Mesendoderm (in vitro differentiated cells): Measurements from ENCODE around the gene SUN1.

Experiments
- DNase-seq: peaks from one replicate; pipeline ENCODE4 v3.0.0; 2013
- H2AK5ac ChIP-seq: 2 replicates; pipeline ENCODE4 v1.6.1; 2013; ENCODE audit warnings: low read length, inconsistent platforms
- H2BK120ac ChIP-seq: 2 replicates; pipeline ENCODE4 v1.6.1; 2013; ENCODE audit warnings: low read depth, mild to moderate bottlenecking, low read length, moderate library complexity, mixed read lengths
- H2BK15ac ChIP-seq: replicated peaks from 2 replicates; pipeline ENCODE4 v1.6.1; 2013; ENCODE audit warnings: low read depth, mild to moderate bottlenecking, moderate library complexity
- H2BK5ac ChIP-seq: 2 replicates; pipeline ENCODE4 v1.6.1; 2013; ENCODE audit warnings: low read length, inconsistent platforms
- H3K18ac ChIP-seq: 2 replicates; pipeline ENCODE4 v1.6.1; 2013; ENCODE audit warnings: mild to moderate bottlenecking, low read length, mixed read lengths
- H3K23ac ChIP-seq: one replicate; pipeline ENCODE4 v1.6.1; 2013; ENCODE audit warnings: low read length
- H3K27ac ChIP-seq: 2 replicates; pipeline ENCODE4 v1.5.1; 2013; ENCODE audit warnings: low read depth, mild to moderate bottlenecking, inconsistent platforms, low read length, moderate library complexity
- H3K27me3 ChIP-seq: 2 replicates; pipeline ENCODE4 v1.6.1; 2013; ENCODE audit warnings: low read length, control low read depth, mild to moderate bottlenecking, inconsistent platforms; ENCODE audit not compliant: insufficient read depth, poor library complexity
- H3K36me3 ChIP-seq: 2 replicates; pipeline ENCODE4 v1.6.1; 2013; ENCODE audit warnings: low read length, inconsistent platforms; ENCODE audit not compliant: control insufficient read depth, insufficient read depth
- H3K4ac ChIP-seq: one replicate; pipeline ENCODE4 v1.6.1; 2013; ENCODE audit warnings: low read depth, mild to moderate bottlenecking, low read length, moderate library complexity
- H3K4me1 ChIP-seq: 2 replicates; pipeline ENCODE4 v1.6.1; 2013; ENCODE audit warnings: low read depth, low read length, inconsistent platforms; ENCODE audit not compliant: control insufficient read depth
- H3K4me2 ChIP-seq: 2 replicates; pipeline ENCODE4 v1.6.1; 2013; ENCODE audit warnings: low read length
- H3K4me3 ChIP-seq: 2 replicates; pipeline ENCODE4 v1.5.1; 2013; ENCODE audit warnings: mild to moderate bottlenecking, low read length
- H3K56ac ChIP-seq: one replicate; pipeline ENCODE4 v1.6.1; 2013; ENCODE audit warnings: low read length
- H3K79me1 ChIP-seq: 2 replicates; pipeline ENCODE4 v1.6.1; 2013; ENCODE audit warnings: low read length, inconsistent platforms
- H3K79me2 ChIP-seq: 2 replicates; pipeline ENCODE4 v1.6.1; 2013; ENCODE audit warnings: mild to moderate bottlenecking, low read length; ENCODE audit not compliant: control insufficient read depth, insufficient read depth
- H3K9ac ChIP-seq: 2 replicates; pipeline ENCODE4 v1.6.1; 2013; ENCODE audit warnings: low read length, inconsistent platforms
- H4K5ac ChIP-seq: one replicate; pipeline ENCODE4 v1.6.1; 2013; ENCODE audit warnings: low read length
- H4K8ac ChIP-seq: one replicate; pipeline ENCODE4 v1.6.1; 2013; ENCODE audit warnings: low read depth, mild to moderate bottlenecking, control low read depth, low read length, moderate library complexity
- WGBS: extraction: QIAGEN DNeasy Blood & Tissue Kit; methylation state at CpG from one replicate; pipeline ENCODE4 v1.1.7; 2013; ENCODE audit warnings: low lambda C conversion rate, missing lambda C conversion rate; ENCODE audit not compliant: insufficient coverage; ENCODE audit errors: extremely low coverage; 5-methylcytosine and 5-hydroxymethylcytosine counted together

SUN1 gene

GRCh38 chr7:863106-863505 lies 30.8 kb downstream of the SUN1 start:
- H2AK5ac ChIP-seq, result no peak overlapping the region
- no peak overlapping the region for H3K4me2 ChIP-seq
- WGBS, result no CpG with 5 or more reads among the region's 16 CpGs
- H3K27ac ChIP-seq, result no peak overlapping the region
- no peak overlapping the region for H3K56ac ChIP-seq
- no peak overlapping the region for H3K18ac ChIP-seq
- no peak overlapping the region for H4K8ac ChIP-seq
- no peak overlapping the region for H2BK120ac ChIP-seq
- no peak overlapping the region for H3K4ac ChIP-seq
- H3K79me2 ChIP-seq, result no peaks in the 10 kb centered on the region
- peaks cover 20% of the 10 kb centered on the region for H3K36me3 ChIP-seq
- H3K79me1 ChIP-seq, result no peaks in the 10 kb centered on the region
- H4K5ac ChIP-seq, result no peak overlapping the region
- H2BK15ac ChIP-seq, result no peak overlapping the region
- H3K9ac ChIP-seq, result no peak overlapping the region
- H3K23ac ChIP-seq, result no peak overlapping the region
- H3K27me3 ChIP-seq, result no peaks in the 10 kb centered on the region
- no peak overlapping the region for H2BK5ac ChIP-seq
- no peak overlapping the region for H3K4me3 ChIP-seq
- no peaks in the 10 kb centered on the region for H3K4me1 ChIP-seq
- no peak for DNase-seq

- no CpG with 5 or more reads among the region's 25 CpGs for WGBS
- H3K36me3 ChIP-seq, result peaks cover 17% of the 10 kb centered on the region
Observed at GRCh38 chr7:865921-866320, 33.6 kb downstream of the SUN1 start.

GRCh38 chr7:867001-867405 lies 34.7 kb downstream of the SUN1 start:
- H3K23ac ChIP-seq, result no peak overlapping the region
- no peak overlapping the region for H3K9ac ChIP-seq
- DNase-seq, result no peak
- no peak overlapping the region for H2BK15ac ChIP-seq
- H3K79me1 ChIP-seq, result no peaks in the 10 kb centered on the region
- peaks cover 11% of the 10 kb centered on the region for H3K36me3 ChIP-seq
- no peak overlapping the region for H3K4me3 ChIP-seq
- WGBS, result no CpG with 5 or more reads among the region's 18 CpGs
- no peak overlapping the region for H3K56ac ChIP-seq
- no peak overlapping the region for H2AK5ac ChIP-seq
- H2BK5ac ChIP-seq, result no peak overlapping the region
- no peaks in the 10 kb centered on the region for H3K27me3 ChIP-seq
- no peak overlapping the region for H3K27ac ChIP-seq
- H3K18ac ChIP-seq, result no peak overlapping the region
- no peaks in the 10 kb centered on the region for H3K79me2 ChIP-seq
- H4K8ac ChIP-seq, result no peak overlapping the region
- H2BK120ac ChIP-seq, result no peak overlapping the region
- no peaks in the 10 kb centered on the region for H3K4me1 ChIP-seq
- no peak overlapping the region for H3K4ac ChIP-seq
- H4K5ac ChIP-seq, result no peak overlapping the region
- no peak overlapping the region for H3K4me2 ChIP-seq

More at GRCh38 chr7:865921-866320, 33.6 kb downstream of the SUN1 start:
- no peaks in the 10 kb centered on the region for H3K4me1 ChIP-seq
- no peaks in the 10 kb centered on the region for H3K79me1 ChIP-seq
- H4K5ac ChIP-seq, result no peak overlapping the region
- H3K4me2 ChIP-seq, result no peak overlapping the region
- no peak overlapping the region for H3K4me3 ChIP-seq
- no peak overlapping the region for H4K8ac ChIP-seq
- H3K9ac ChIP-seq, result no peak overlapping the region
- no peak overlapping the region for H2AK5ac ChIP-seq
- H3K4ac ChIP-seq, result no peak overlapping the region
- no peak overlapping the region for H3K27ac ChIP-seq
- no peak overlapping the region for H3K23ac ChIP-seq
- no peak overlapping the region for H3K56ac ChIP-seq
- no peak overlapping the region for H2BK120ac ChIP-seq
- no peak overlapping the region for H2BK5ac ChIP-seq
- H3K79me2 ChIP-seq, result no peaks in the 10 kb centered on the region
- H3K18ac ChIP-seq, result no peak overlapping the region
- H2BK15ac ChIP-seq, result no peak overlapping the region
- H3K27me3 ChIP-seq, result no peaks in the 10 kb centered on the region
- DNase-seq, result no peak

- Histone ChIP-seq H3K36me3 (peaks cover 12% of the 10 kb centered on the region), H3K23ac (no peak overlapping the region), H2BK5ac (no peak overlapping the region), H3K27me3 (no peaks in the 10 kb centered on the region), H3K4ac (no peak overlapping the region), H3K79me2 (no peaks in the 10 kb centered on the region), H2BK120ac (no peak overlapping the region), H2AK5ac (no peak overlapping the region), H3K4me2 (no peak overlapping the region), H3K18ac (no peak overlapping the region), H3K27ac (no peak overlapping the region), H3K4me3 (no peak overlapping the region), H4K5ac (no peak overlapping the region), H3K9ac (no peak overlapping the region), H3K4me1 (no peaks in the 10 kb centered on the region), H4K8ac (no peak overlapping the region), H2BK15ac (no peak overlapping the region), H3K56ac (no peak overlapping the region), H3K79me1 (no peaks in the 10 kb centered on the region)
- no CpG with 5 or more reads among the region's 22 CpGs for WGBS
- no peak for DNase-seq
Observed at GRCh38 chr7:867406-868188, 35.3 kb downstream of the SUN1 start.

GRCh38 chr7:868189-868486 lies 35.9 kb downstream of the SUN1 start:
- Histone ChIP-seq H3K4me2 (no peak overlapping the region), H2BK15ac (no peak overlapping the region), H2AK5ac (no peak overlapping the region), H2BK120ac (no peak overlapping the region), H3K23ac (no peak overlapping the region), H3K4me3 (no peak overlapping the region), H2BK5ac (no peak overlapping the region), H4K8ac (no peak overlapping the region), H3K79me1 (no peaks in the 10 kb centered on the region), H4K5ac (no peak overlapping the region), H3K18ac (no peak overlapping the region), H3K4me1 (no peaks in the 10 kb centered on the region), H3K4ac (no peak overlapping the region), H3K79me2 (no peaks in the 10 kb centered on the region), H3K36me3 (peaks cover 12% of the 10 kb centered on the region), H3K56ac (no peak overlapping the region), H3K27me3 (no peaks in the 10 kb centered on the region), H3K27ac (no peak overlapping the region), H3K9ac (no peak overlapping the region)
- no CpG with 5 or more reads among the region's 17 CpGs for WGBS
- DNase-seq, result no peak

- H3K79me1 ChIP-seq, result no peaks in the 10 kb centered on the region
- no peak overlapping the region for H3K4me3 ChIP-seq
- H2BK120ac ChIP-seq, result no peak overlapping the region
- H2BK15ac ChIP-seq, result no peak overlapping the region
- no peak overlapping the region for H3K27ac ChIP-seq
- H3K18ac ChIP-seq, result no peak overlapping the region
- H3K9ac ChIP-seq, result no peak overlapping the region
- no peak overlapping the region for H2AK5ac ChIP-seq
- peaks cover 3% of the 10 kb centered on the region for H3K4me1 ChIP-seq
- DNase-seq, result no peak
- no peak overlapping the region for H4K5ac ChIP-seq
- H3K79me2 ChIP-seq, result no peaks in the 10 kb centered on the region
- WGBS, result no CpG with 5 or more reads among the region's 14 CpGs
- no peak overlapping the region for H2BK5ac ChIP-seq
- no peaks in the 10 kb centered on the region for H3K27me3 ChIP-seq
- H3K4ac ChIP-seq, result no peak overlapping the region
- H3K56ac ChIP-seq, result no peak overlapping the region
- H4K8ac ChIP-seq, result no peak overlapping the region
- H3K23ac ChIP-seq, result no peak overlapping the region
- H3K4me2 ChIP-seq, result no peak overlapping the region
- peaks cover 12% of the 10 kb centered on the region for H3K36me3 ChIP-seq
Observed at GRCh38 chr7:869348-869747, 37.1 kb downstream of the SUN1 start.
